Fibroblast of lung (primary cell): Measurements from ENCODE around the gene OS9.

Experiments
- EZH2 ChIP-seq: IDR thresholded peaks from 2 replicates; pipeline ENCODE4 v1.5.1; 2012; ENCODE audit warnings: low read length, control low read depth, mild to moderate bottlenecking; ENCODE audit errors: missing control alignments
- TF ChIP-seq, protein P1 (sequence below), 2 donors: IDR thresholded peaks in 1 of 2; conservative IDR thresholded peaks in 1 of 2; 1 replicate in 1 of 2; 2 replicates in 1 of 2; pipeline ENCODE4 v1.5.1; 2011 to 2012; ENCODE audit warnings: low read length in 2 of 2, control low read depth in 1 of 2, inconsistent platforms in 1 of 2, low read depth in 1 of 2, mild to moderate bottlenecking in 1 of 2

DNA sequence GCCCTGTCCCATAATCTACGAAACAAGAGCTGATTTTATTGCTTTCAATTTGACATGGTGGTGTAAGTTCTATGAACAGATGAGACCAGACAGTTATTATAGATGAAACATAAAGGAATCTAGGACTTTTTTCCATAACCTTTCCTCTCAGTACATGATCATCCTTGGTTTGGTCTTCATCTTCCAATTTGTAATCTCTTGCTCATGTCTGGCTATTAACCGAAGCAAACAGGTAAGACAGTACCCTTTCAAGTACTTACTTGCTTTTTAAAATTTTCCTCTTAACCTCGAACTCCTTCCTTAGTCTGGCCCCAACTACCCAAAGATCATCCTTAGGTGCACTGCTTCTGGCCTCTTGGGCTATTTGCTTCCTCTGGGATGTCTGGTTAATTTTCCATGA lies 52.1 kb downstream of the OS9 start:
- TF ChIP-seq, protein P1, sequence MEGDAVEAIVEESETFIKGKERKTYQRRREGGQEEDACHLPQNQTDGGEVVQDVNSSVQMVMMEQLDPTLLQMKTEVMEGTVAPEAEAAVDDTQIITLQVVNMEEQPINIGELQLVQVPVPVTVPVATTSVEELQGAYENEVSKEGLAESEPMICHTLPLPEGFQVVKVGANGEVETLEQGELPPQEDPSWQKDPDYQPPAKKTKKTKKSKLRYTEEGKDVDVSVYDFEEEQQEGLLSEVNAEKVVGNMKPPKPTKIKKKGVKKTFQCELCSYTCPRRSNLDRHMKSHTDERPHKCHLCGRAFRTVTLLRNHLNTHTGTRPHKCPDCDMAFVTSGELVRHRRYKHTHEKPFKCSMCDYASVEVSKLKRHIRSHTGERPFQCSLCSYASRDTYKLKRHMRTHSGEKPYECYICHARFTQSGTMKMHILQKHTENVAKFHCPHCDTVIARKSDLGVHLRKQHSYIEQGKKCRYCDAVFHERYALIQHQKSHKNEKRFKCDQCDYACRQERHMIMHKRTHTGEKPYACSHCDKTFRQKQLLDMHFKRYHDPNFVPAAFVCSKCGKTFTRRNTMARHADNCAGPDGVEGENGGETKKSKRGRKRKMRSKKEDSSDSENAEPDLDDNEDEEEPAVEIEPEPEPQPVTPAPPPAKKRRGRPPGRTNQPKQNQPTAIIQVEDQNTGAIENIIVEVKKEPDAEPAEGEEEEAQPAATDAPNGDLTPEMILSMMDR (conservative IDR thresholded peaks at IDR 0.05 in 1 of 2, IDR thresholded peaks at IDR 0.05 in 1 of 2; ENCODE audit: low read depth in 1 of 2, low read length in 2 of 2) = no peak
- no peak for TF ChIP-seq EZH2
